Measurements from ENCODE around the gene GLT8D1. TPM values are rescaled to one million over a fixed set of nuclear protein-coding genes. Genes with fewer than 3 reads are reported as not detected.
A peak's percentile ranks its signal among the peaks of the same experiment; 100 is the strongest.

The GLT8D1 gene
- polyA plus RNA-seq, 3 donors, result 23.5 to 35.5 (median 30.4) TPM

GRCh38 chr3:52714335-52715302 is 9.0 kb upstream of the GLT8D1 start:
- WGBS, 3 donors, result 46 to 67% (median 61%) methylated on average over 35 to 39 of the region's 39 CpGs
- H3K27ac ChIP-seq (ENCODE audit: low read depth, low read length), result no peak overlapping the region

GRCh38 chr3:52712291-52713212 is 7.0 kb upstream of the GLT8D1 start:
- no peak overlapping the region for H3K27ac ChIP-seq (ENCODE audit: low read depth, low read length)
- 91 to 96% (median 95%) methylated on average over 17 of the region's 17 CpGs for WGBS, 3 donors

GRCh38 chr3:52710512-52710911 is 4.9 kb upstream of the GLT8D1 start:
- no peak overlapping the region for H3K27ac ChIP-seq (ENCODE audit: low read depth, low read length)
- WGBS, 3 donors, result 84 to 88% (median 86%) methylated on average over 2 of the region's 2 CpGs

DNA sequence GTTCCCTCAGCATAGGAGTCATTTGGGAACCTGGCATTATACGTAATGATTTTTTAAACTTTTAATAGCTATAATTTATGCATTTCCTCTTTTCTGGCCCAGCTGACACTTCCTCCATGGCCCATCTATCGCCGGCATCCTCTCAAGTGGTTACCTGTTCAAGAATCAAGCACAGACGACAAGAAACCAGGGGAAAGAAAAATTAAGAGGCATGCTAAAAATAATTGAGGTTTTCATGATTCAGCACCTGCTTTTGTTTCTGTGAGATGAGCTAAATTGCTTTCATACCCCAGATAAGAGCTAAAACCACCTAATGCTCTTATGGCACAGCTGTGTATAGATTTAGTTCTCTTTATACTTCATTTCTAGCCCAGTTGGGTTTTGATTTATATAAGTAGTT is 2.0 kb upstream of the GLT8D1 start:
- no peak overlapping the region for H3K27ac ChIP-seq (ENCODE audit: low read depth, low read length)
- WGBS, 3 donors, result 44 to 74% (median 56%) methylated on average over 4 of the region's 4 CpGs

- 0 to 1% (median 0%) methylated on average over 25 of the region's 25 CpGs for WGBS, 3 donors
Measured at GRCh38 chr3:52705438-52705687, 228 bp downstream of the GLT8D1 start.

DNA sequence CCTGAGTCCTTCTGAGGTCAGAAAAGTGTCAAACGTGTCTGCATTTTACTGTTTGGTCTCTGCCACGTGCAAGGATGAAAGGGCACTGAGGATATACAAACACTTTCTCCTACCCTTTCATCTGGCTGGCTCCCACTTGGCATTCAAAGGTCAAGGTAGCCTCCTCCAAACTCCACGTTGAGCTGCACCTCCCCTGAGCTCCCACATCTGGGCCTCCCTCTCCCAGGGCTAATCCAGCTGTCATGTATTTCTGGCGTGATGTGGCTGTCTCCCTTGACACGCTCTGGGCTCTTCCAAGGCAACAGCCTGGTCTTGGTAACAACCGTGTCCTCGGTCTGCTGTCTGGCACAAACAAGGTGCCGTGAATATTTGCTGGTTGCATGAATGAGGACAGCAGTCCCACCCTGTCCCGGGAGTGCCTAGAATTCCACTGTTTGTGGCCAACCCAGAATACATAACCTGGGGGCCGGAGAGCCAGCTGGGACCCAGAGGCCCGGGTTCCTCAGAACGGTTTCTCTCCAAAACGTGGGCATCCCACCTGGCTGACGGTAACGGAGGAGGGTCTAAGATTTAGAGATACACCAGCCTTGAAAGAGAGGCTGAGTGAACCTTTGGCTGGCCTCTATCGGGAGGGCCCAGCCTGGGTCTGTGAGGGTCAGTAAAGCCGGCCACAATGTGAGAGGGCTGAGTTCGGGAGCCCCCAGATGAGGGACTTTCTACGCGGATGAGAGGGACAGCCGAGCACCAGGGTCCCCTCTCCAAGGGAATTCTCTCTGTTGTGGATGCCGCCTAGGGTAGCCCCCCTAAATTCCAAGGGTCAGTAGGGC is 767 bp downstream of the GLT8D1 start:
- H3K27ac ChIP-seq (ENCODE audit: low read depth, low read length), result peak overlapping the region; percentile 31
- 3 to 8% (median 4%) methylated on average over 22 of the region's 22 CpGs for WGBS, 3 donors

More at GRCh38 chr3:52705438-52705687, 228 bp downstream of the GLT8D1 start:
- peak overlapping the region; percentile 31 for H3K27ac ChIP-seq (ENCODE audit: low read depth, low read length)

DNA sequence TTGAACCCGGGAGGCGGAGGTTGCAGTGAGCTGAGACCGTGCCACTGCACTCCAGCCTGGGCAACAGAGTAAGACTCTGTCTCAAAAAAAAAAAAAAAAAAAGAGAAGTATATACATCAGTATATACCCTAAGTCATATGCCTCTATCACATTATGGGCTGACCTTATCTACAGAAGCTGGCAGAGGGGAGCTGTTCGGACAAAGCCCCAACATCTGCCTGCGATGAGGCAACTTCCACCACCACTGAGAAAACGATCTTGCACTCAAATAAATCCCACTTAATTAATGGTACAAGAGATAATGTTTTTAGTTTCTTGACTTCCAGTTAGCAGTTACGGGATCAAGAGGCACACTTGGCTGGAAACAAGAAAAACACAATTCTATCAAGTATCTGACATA is 2.2 kb downstream of the GLT8D1 start:
- H3K27ac ChIP-seq (ENCODE audit: low read depth, low read length), result no peak overlapping the region
- 80 to 90% (median 88%) methylated on average over 7 of the region's 7 CpGs for WGBS, 3 donors

DNA sequence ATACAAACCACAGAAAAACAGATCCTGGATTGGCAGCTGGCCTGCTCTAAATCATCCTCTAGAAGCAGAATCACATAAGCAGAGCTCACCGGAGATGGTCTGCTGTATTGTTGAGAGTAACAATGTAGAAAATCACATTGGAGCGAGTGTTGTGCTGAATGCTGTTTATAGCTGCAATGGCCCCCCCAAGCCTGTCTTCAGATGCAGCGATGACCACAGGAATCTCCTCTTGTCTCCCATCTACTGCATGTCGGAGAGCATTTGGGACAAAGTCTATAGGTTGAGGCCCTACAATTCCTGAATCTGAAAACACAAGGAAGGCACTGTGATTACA is 8.0 kb downstream of the GLT8D1 start:
- WGBS, 3 donors, result 94 to 99% (median 95%) methylated on average over 4 of the region's 4 CpGs
- H3K27ac ChIP-seq (ENCODE audit: low read depth, low read length), result no peak overlapping the region

- 76 to 87% (median 83%) methylated on average over 2 of the region's 2 CpGs for WGBS, 3 donors
- no peak overlapping the region for H3K27ac ChIP-seq (ENCODE audit: low read depth, low read length)
Measured at GRCh38 chr3:52696830-52697631, 8.6 kb downstream of the GLT8D1 start.

DNA sequence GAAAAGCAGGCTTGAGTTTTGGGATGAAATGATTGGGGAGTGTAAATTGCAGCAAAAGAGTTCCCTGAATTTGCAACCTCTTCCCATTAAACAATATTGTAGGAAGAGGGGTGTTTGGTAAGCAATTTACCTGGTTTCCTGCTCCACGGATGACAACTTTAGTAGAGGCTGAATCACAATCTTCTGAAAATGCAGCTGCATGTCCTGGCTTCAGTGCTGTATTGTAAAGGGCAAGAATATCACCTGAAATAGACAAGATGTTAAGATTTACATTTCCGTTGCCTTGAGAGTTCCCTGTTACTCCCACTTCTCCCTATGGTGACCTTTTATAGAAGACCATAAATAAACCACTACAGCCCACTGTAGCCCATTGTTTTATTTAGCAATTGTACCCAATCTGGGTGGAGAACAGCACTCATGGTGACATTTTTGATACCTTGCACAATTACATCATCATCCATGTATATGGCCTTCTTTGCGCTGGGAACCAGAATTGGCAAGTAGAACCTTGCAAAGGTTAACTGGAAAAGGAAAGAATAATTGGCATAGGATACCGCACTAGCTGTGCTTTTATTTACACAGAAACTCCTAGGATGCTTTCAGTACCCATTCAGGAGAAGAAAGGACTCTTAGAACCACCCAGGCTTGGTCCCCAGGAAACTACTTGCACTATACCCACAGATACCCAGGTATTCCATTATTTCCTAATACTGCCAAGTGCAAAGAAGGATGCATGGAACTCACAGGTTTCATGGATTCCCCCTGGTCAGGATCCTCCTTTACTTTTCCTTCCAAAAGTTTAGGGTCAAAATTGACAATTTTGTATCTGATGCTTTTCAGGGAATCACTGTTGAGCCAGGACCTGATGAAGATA is 9.6 kb downstream of the GLT8D1 start:
- 66 to 83% (median 83%) methylated on average over 4 of the region's 4 CpGs for WGBS, 3 donors
- no peak overlapping the region for H3K27ac ChIP-seq (ENCODE audit: low read depth, low read length)

GRCh38 chr3:52694528-52695189 is 10.9 kb downstream of the GLT8D1 start:
- no peak overlapping the region for H3K27ac ChIP-seq (ENCODE audit: low read depth, low read length)
- WGBS, 3 donors, result 57 to 74% (median 70%) methylated on average over 7 of the region's 7 CpGs

- H3K27ac ChIP-seq (ENCODE audit: low read depth, low read length), result no peak overlapping the region
Measured at GRCh38 chr3:52693071-52693470, 12.5 kb downstream of the GLT8D1 start.

GRCh38 chr3:52690560-52690959 is 15.0 kb downstream of the GLT8D1 start:
- WGBS, 3 donors, result 86 to 100% (median 93%) methylated on average over 2 of the region's 2 CpGs
- H3K27ac ChIP-seq (ENCODE audit: low read depth, low read length), result no peak overlapping the region

DNA sequence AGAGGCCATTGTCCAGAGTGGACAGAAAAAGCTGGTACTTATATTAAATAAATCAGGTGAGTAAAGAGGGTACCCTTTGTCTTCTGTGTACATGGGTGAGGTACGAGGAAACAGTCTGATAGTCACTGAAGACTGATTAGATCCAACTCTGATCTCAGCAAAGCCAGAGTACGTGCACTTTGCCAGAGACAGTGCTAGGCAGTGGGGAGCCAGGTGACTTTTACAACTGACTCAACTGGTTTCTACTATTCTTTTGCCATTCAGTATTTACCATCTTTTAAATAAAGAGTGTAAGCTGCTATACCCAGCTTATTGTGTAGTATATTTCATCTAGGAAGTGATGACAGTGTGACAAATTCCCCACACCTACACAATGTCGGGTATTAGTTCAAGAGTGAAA is 16.4 kb downstream of the GLT8D1 start:
- WGBS, 3 donors, result 66 to 89% (median 83%) methylated on average over 3 of the region's 3 CpGs
- H3K27ac ChIP-seq (ENCODE audit: low read depth, low read length), result no peak overlapping the region

DNA sequence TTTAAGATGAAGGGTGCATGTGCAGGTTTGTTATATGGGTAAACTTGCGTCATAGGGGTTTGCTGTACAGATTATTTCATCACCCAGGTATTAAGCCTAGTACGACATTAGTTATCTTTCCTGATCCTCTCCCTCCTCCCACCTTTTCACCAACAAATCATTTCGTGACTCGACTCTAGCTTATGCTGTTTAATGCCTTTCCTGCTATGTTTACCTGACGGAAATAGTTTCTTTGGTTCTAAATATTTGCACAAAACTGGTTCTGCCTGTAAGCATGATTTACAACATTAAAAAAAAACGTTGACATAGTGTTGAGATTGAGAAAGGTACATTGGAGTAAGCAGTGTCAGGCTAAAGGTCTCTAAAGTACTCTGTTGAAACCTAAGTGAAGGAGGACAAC is 17.3 kb downstream of the GLT8D1 start:
- 38 to 81% (median 70%) methylated on average over 6 of the region's 6 CpGs for WGBS, 3 donors
- no peak overlapping the region for H3K27ac ChIP-seq (ENCODE audit: low read depth, low read length)
